Loucy (cell line): Measurements from ENCODE around the gene OR2H2.

Experiments used
- EZH2phosphoT487 ChIP-seq: fragments of 200-600 bp; IDR thresholded peaks from 2 replicates; pipeline ENCODE4 v1.6.1; 2018; ENCODE audit warnings: antibody characterized with exemption, mild to moderate bottlenecking, moderate library complexity, borderline replicate concordance
- TF ChIP-seq, protein P1 (sequence below): fragments of 200-600 bp; sonication (generic); conservative IDR thresholded peaks from 2 replicates; pipeline ENCODE4 v1.5.1; 2014; ENCODE audit warnings: mild to moderate bottlenecking, antibody characterized with exemption, low read length

- TF ChIP-seq, protein P1, sequence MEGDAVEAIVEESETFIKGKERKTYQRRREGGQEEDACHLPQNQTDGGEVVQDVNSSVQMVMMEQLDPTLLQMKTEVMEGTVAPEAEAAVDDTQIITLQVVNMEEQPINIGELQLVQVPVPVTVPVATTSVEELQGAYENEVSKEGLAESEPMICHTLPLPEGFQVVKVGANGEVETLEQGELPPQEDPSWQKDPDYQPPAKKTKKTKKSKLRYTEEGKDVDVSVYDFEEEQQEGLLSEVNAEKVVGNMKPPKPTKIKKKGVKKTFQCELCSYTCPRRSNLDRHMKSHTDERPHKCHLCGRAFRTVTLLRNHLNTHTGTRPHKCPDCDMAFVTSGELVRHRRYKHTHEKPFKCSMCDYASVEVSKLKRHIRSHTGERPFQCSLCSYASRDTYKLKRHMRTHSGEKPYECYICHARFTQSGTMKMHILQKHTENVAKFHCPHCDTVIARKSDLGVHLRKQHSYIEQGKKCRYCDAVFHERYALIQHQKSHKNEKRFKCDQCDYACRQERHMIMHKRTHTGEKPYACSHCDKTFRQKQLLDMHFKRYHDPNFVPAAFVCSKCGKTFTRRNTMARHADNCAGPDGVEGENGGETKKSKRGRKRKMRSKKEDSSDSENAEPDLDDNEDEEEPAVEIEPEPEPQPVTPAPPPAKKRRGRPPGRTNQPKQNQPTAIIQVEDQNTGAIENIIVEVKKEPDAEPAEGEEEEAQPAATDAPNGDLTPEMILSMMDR = no peak
- TF ChIP-seq EZH2phosphoT487 = no peak
Measured at GRCh38 chr6:29537714-29538403, 47.1 kb upstream of the OR2H2 start.
